Upper lobe of right lung (tissue), 1 donor: ENCODE results near the gene PTPN23. TPM values are rescaled to one million over a fixed set of nuclear protein-coding genes. Genes with fewer than 3 reads are reported as not detected.

Source experiments
- ATAC-seq: fragments of 200-7000 bp; cut with Tn5 transposase; one replicate; pipeline ENCODE4 v1.9.1; 2020; ENCODE audit warnings: mild to moderate bottlenecking, moderate library complexity
- DNase-seq: peaks from one replicate; pipeline ENCODE4 v3.0.0-alpha.2; 2020
- H3K27ac ChIP-seq: fragments of 200-600 bp; one replicate; pipeline ENCODE4 v1.8.0; 2022
- H3K27me3 ChIP-seq: fragments of 200-600 bp; one replicate; pipeline ENCODE4 v1.8.0; 2022; ENCODE audit warnings: mild to moderate bottlenecking
- H3K36me3 ChIP-seq: fragments of 200-600 bp; one replicate; pipeline ENCODE4 v1.8.0; 2022
- H3K4me1 ChIP-seq: fragments of 200-600 bp; one replicate; pipeline ENCODE4 v1.8.0; 2022
- H3K4me3 ChIP-seq: fragments of 200-600 bp; one replicate; pipeline ENCODE4 v1.8.0; 2022; ENCODE audit warnings: mild to moderate bottlenecking
- H3K9me3 ChIP-seq: fragments of 200-600 bp; one replicate; pipeline ENCODE4 v1.8.0; 2022
- intact Hi-C: fragments of 100-400 bp; cut with DNase I; formaldehyde crosslinking; loops from one replicate; pipeline ENCODE4 v1.11.0; 2022
- total RNA-seq: library from RNA; stranded (reverse); fragmentation: NEBNext Ultra II Directional; extraction: Animal tissue kit (Norgen Biotek cat#: 25700); gene quantifications from one replicate; pipeline ENCODE4 v1.2.1, GENCODE V29; 2021
- TF ChIP-seq, protein P1 (sequence below): fragments of 200-600 bp; IDR thresholded peaks from one replicate; pipeline ENCODE4 v1.8.0; 2022; ENCODE audit warnings: antibody characterized with exemption
- donor health status: DM: no; HTN: yes; CAD: no; lungs with severe emphysema.

PTPN23 gene
- total RNA-seq, 1 donor from 2014 or later: 56.2 TPM

DNA sequence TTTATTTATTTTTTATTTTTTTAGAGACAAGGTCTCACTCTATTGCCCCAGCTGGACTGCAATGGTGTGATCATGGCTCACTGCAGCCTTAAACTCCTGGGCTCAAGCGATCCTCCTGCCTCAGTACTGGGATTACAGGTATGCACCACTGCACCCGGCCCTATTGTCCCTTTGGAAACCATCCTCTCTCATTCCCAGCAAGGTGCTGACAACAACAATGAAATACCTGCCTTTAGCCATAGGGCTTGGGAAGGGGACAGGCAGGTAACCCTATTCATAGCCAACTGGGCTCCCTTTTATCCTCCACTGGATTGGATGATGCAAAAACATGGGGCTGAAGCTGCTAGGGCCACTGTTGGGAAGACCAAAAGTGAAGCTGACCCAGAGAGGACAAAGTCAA is 51.9 kb downstream of the PTPN23 start:
- no peak for ATAC-seq
- intact Hi-C loops: no loop called here
- Histone ChIP-seq H3K36me3 (peaks cover 47% of the 10 kb centered on the region), H3K4me1 (no peaks in the 10 kb centered on the region), H3K27ac (no peak overlapping the region), H3K27me3 (no peaks in the 10 kb centered on the region), H3K4me3 (no peak overlapping the region), H3K9me3 (no peaks in the 10 kb centered on the region)
- DNase-seq: no peak
- TF ChIP-seq, protein P1, sequence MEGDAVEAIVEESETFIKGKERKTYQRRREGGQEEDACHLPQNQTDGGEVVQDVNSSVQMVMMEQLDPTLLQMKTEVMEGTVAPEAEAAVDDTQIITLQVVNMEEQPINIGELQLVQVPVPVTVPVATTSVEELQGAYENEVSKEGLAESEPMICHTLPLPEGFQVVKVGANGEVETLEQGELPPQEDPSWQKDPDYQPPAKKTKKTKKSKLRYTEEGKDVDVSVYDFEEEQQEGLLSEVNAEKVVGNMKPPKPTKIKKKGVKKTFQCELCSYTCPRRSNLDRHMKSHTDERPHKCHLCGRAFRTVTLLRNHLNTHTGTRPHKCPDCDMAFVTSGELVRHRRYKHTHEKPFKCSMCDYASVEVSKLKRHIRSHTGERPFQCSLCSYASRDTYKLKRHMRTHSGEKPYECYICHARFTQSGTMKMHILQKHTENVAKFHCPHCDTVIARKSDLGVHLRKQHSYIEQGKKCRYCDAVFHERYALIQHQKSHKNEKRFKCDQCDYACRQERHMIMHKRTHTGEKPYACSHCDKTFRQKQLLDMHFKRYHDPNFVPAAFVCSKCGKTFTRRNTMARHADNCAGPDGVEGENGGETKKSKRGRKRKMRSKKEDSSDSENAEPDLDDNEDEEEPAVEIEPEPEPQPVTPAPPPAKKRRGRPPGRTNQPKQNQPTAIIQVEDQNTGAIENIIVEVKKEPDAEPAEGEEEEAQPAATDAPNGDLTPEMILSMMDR: no peak

- Histone ChIP-seq H3K4me3 (no peak overlapping the region), H3K36me3 (peaks cover 52% of the 10 kb centered on the region), H3K27ac (no peak overlapping the region), H3K4me1 (no peaks in the 10 kb centered on the region), H3K9me3 (no peaks in the 10 kb centered on the region), H3K27me3 (no peaks in the 10 kb centered on the region)
- TF ChIP-seq, protein P1: no peak
- DNase-seq: no peak
- intact Hi-C loops: no loop called here
- ATAC-seq: no peak
Observed at GRCh38 chr3:47433796-47434195, 53.0 kb downstream of the PTPN23 start.

GRCh38 chr3:47434849-47435248 is 54.0 kb downstream of the PTPN23 start:
- Histone ChIP-seq H3K4me1 (no peaks in the 10 kb centered on the region), H3K27me3 (no peaks in the 10 kb centered on the region), H3K27ac (no peak overlapping the region), H3K36me3 (peaks cover 62% of the 10 kb centered on the region), H3K4me3 (no peak overlapping the region), H3K9me3 (no peaks in the 10 kb centered on the region)
- intact Hi-C loops: no loop called here
- no peak for ATAC-seq
- TF ChIP-seq, protein P1: no peak
- DNase-seq: no peak

- TF ChIP-seq, protein P1: no peak
- no peak overlapping the region for H3K27ac ChIP-seq
- DNase-seq: no peak
- peaks cover 56% of the 10 kb centered on the region for H3K36me3 ChIP-seq
- H3K4me1 ChIP-seq: no peaks in the 10 kb centered on the region
- intact Hi-C loops: no loop called here
- no peaks in the 10 kb centered on the region for H3K27me3 ChIP-seq
- ATAC-seq: no peak
- no peaks in the 10 kb centered on the region for H3K9me3 ChIP-seq
- no peak overlapping the region for H3K4me3 ChIP-seq
Observed at GRCh38 chr3:47436180-47436579, 55.4 kb downstream of the PTPN23 start.

GRCh38 chr3:47440131-47440530 is 59.3 kb downstream of the PTPN23 start:
- DNase-seq: no peak

More at GRCh38 chr3:47440131-47440530, 59.3 kb downstream of the PTPN23 start:
- intact Hi-C loops: no loop called here
- H3K36me3 ChIP-seq: peaks cover 37% of the 10 kb centered on the region
- ATAC-seq: no peak
- H3K9me3 ChIP-seq: no peaks in the 10 kb centered on the region
- TF ChIP-seq, protein P1: no peak
- H3K27ac ChIP-seq: no peak overlapping the region
- no peak overlapping the region for H3K4me3 ChIP-seq
- H3K27me3 ChIP-seq: no peaks in the 10 kb centered on the region
- peaks cover 6% of the 10 kb centered on the region for H3K4me1 ChIP-seq
